ENCODE results near the gene MMD.
"Not testable (repeated sequence)": the region's sequence is repeated elsewhere in the genome, so short reads cannot be mapped to it uniquely, and the experiment has no call there.

MMD gene

DNA sequence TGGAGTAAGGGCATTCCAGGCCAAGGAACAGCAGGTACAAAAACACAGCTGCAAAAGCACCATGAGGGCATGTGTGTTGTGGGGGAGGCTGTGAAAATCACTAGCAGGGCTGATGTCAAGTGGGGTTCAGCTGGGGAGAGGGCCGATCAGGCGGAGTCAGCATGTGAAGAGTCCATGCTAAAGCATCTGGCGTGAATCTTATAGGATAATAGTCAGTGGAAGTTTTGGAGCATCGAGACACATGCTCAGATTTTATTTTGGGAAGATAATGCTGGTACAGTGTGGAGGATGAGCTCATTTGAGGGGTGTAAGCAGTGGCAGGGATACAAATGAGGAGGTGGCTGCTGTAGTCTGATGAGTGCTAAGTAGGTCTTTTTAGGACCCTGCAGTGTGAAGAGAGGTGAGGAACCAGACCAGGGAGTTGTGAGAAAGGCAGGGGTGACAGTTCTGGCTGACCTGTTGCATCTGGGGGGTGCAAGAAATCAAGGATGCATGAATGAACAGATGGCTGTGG is 30.3 kb downstream of the MMD start:
- no peak for DNase-seq

DNA sequence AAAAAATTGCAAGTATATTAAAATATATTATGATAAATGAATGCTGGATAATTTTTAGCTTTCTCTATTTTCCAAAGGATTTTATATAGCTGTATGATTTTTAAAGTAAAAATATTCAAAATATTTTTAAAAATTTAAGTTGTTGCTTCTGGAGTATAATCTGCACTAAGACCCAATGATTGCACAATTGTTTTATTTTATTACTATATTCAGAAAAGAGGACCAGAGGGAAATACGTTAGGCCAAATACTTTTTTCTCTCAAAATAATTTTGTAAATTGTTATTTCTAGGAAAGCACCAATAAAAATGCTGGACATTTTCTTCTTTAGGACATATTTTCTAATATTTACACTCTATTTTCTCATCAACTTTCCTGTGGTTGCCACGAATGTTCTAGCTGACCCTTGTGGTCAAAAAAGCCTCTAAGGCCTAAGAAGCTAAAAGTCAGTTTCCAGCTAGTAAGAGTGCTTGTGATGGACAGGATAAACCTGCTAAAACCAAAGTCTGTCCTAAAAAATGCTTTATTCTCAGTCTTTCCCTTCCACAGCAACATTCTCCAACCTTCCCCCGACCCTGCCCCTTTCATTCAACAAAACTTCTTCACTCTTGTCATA is 31.2 kb downstream of the MMD start:
- DNase-seq: no peak

DNA sequence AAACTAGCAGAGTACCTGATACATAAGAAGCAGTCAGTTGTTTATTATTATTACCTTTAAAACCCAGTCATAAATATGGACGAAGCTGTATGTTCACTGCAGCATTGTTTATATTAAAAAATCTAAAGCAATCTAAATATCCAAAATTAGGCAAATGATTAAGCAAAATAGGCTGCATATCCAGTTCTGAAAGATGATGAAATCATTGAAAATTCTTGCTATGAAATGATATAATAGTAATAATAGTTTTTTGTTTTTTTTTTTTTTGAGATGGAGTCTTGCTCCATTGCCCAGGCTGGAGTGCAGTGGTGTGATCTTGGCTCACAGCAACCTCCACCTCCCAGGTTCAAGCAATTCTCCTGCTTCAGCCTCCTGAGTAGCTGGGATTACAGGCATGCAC is 31.9 kb downstream of the MMD start:
- not testable (repeated sequence) for DNase-seq

DNA sequence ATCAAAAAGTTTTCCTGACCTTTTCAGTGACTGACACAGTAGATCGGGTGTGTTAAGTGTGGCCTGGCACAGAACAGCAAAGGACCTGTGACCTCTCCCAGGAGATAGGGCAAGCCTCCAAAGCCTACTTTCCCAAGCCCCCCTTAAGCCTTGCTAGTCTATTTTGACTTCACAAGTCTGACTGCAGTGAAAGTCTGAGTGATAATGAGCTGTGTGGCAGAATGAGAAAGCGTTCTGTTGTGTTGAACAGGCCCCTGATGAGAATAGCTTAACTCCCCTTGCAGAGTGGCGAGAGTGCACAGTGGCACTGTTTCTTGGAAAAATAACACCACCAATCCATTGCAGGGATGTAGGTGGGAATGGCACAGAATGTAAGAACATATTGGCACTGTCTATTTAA is 32.8 kb downstream of the MMD start:
- no peak for DNase-seq

DNA sequence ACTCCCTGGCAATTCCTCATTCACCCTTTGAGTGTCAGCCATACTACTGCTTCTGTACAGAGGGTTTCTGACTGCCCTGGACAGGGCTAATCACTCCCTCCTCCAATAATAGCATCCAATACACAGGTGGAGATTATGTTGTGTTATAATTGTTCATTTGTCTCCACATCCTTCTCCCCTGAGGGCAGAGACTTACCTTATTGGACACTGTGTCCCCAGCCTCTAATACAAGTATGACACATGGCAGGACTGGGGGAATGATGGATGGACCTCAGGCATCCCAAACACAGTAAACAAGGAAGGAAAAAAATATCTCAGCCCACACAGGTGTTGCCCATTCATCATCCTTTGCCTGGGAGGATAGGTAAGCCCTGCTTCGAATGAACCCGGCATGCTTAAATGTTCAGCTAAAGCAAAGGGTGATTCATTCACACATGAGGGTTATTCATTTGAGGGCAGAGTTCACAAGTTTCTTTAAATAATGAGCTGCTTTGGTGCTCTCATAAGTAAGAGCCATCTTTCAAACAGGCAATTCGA is 34.8 kb downstream of the MMD start:
- no peak for DNase-seq

DNA sequence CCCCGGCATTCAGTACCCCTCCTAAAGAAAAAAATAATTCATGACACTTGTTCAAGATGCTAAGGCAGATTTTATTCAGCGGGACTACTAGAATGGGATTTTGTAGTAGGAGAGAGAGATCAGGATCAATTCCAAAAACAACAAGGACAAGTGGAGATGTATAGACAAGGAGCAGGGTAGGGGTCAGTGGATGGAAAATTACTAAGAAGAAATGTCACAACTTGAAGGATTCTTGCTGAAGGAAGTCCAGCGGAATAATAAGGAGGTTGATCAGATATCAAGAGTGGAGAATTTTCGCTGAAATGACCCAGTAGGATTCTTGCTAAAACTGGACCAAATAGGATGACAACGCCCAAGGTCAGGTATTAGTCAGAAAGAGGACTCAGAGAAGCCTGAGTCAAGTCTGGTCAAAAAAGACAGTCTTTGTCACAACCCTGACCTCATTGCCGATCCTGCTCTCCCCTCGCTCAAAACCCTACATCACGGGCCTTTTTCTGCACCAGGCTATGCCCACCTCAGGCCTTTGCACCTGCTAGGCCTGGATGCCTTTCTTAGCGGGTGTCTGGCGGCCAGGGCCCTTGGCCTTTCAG is 36.9 kb downstream of the MMD start:
- no peak for DNase-seq

DNA sequence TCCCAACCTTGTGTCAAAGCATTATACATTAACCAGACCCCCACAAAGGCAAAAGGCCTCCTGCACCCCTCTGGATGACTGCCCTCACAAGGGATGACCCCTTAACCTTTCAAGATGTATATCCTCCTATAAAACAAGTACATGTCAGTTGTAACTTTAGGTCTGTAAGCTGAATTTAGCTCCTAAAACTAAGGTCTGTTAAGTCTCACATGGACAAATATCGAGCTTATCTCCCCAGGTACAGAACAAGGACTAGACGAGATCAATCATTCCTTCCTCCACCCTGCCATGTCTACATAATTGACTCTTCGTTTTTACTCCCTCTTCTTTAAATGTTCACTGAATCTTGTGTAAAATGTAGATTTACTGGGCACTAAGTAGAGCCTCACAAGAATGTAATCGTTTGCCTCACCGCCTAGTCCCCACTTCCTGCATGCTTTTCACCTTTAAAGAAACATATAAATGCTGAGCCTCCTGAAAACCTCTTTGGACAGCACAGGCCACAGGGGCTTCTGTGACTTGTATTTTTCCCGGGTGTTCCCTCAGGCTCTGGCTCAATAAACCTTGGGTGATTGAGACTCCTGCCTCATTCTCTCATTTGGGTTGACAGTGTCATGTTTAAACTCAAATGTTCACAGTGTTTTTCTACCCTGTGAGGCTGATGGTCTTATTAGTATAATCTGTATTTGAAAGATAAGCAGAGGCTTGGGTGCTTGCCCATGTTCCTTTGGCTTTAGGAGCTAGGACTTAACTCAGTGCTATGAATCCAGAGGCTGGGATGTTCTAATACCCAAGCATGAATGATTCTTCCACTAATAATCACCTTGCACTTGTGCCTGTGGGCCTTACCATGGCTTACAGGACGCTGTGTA is 37.6 kb downstream of the MMD start:
- no peak for DNase-seq

DNA sequence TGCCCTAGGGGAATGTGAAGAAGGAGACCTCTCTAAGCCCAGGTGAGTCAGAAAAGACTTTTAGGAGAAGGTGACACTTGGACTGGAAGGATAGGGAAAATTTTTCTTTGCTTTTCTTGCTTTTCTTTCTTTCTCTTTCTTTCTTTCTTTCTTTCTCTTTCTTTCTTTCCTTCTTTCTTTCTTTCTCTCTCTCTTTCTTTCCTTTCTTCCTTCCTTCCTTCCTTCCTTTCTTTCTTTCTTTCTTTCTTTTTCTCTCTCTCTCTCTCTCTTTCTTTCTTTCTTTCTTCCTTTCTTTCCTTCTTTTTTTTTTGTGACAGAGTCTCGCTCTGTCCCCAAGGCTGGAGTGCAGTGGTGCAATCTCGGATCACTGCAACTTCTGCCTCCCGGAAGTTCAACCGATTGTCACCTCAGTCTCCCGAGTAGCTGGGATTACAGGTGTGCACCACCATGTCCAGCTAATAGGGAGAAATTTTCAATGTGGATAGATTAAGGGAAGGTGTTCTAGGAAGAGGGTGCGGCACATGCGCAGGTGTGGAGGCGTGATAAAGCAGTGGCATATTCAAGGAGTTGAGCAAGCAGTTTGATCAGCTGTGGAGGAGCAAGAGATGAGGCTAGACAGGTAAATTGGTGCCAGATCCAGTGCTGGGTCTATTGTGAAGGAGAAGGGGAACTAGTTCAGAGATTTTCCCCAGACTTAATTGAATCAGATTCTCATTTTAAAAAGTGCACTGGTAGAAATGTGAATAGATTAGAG is 40.4 kb downstream of the MMD start:
- no peak for DNase-seq

DNA sequence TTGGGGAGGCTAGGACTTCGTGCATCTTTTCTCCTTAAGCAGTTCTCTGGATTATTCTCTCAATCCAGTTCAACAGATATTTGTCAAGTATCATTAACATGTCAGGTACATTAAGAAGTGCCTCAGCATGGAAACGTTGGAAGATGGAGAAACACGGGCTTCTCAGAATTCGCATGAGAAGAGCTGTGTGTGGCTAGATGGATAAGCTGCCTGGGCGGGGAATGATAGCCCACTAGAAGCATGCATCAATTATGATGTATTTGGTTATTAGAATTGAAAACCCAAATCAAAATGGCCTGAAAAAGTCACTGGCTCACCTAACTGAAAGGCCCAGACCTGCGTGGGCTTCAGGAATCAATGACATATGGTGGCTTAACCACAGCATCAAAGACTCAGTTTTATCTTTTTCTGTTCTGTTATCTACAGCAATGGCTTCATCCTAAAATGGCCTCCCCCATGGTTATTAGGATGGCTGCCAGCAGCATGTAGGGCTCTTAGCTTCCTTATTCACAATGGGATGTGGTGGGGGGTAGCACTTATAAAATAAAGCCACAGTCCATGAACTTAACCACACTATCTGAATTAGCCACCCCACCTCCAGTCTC is 43.9 kb downstream of the MMD start:
- no peak for DNase-seq

DNA sequence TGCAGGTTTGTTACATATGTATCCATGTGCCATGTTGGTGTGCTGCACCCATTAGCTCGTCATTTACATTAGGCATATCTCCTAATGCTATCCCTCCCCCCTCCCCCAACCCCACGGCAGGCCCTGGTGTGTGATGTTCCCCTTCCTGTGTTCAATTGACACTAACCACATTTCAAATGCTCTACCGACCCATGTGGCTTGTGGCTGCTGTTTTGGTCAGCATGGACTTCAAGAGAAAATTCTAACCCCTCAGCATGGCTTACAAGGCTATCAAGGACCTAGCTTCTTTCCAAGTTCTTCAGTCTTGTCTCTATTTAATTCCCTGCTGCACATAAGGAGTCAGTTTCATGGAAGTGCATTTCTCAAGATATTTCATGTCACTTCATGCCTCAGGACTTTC is 52.9 kb downstream of the MMD start:
- DNase-seq: no peak

DNA sequence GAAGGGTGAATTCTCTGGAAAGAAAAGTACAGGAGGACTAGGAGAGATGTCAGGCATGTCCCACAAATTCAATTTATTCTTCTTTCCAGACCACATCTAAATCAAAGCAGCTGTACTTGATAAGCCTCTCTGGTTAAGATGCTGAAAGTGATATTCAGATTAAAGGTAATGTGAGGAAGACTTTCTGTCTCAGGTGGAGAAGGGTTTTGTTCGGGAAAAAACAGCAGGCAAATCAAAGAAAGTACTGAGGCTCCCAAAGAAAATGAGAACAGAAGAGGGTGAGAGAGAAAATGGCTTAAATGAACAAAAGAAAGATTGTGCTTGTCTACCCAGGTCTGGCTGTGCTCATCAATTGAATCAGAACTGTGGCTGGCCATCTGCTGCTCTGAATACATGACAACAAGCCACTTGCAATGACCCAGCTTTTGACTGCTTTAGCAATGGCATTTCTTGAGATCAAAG is 55.6 kb downstream of the MMD start:
- no peak for DNase-seq

DNA sequence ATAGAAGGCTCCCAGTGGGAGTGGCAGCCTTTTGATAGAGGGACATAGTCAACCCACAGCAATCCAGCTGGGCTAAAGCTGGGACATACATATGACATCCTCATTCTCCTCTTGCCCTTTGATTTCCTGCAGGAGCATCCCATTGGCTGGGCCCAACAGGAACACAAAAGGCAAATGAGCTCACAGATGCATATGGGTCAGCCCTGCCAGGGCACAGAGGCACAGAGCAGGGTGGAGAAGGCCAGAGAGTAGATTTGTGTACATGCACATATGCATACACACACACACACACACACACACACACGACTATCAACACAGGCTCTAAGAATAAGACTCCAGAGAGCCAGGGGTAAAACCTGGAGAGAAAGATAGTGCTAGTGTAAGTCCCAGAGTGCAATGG is 58.6 kb downstream of the MMD start:
- no peak for DNase-seq

DNA sequence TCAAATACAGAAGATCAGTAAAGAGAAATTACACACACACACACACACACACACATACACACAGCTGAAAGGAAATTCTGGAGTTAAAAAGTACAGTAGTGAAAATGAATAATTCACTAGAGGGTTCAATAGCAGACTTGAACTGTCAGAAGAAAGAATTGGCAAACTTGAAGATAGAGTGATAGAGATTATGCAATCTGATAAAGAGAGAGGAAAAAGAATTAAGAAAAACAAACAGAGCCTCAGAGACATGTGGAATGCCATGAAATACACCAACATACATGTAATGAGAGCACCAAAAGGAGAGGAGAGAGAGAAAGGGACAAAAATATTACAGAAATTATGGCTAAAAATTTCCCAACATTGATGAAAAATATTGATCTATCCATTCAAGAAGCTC is 60.7 kb downstream of the MMD start:
- DNase-seq: no peak

DNA sequence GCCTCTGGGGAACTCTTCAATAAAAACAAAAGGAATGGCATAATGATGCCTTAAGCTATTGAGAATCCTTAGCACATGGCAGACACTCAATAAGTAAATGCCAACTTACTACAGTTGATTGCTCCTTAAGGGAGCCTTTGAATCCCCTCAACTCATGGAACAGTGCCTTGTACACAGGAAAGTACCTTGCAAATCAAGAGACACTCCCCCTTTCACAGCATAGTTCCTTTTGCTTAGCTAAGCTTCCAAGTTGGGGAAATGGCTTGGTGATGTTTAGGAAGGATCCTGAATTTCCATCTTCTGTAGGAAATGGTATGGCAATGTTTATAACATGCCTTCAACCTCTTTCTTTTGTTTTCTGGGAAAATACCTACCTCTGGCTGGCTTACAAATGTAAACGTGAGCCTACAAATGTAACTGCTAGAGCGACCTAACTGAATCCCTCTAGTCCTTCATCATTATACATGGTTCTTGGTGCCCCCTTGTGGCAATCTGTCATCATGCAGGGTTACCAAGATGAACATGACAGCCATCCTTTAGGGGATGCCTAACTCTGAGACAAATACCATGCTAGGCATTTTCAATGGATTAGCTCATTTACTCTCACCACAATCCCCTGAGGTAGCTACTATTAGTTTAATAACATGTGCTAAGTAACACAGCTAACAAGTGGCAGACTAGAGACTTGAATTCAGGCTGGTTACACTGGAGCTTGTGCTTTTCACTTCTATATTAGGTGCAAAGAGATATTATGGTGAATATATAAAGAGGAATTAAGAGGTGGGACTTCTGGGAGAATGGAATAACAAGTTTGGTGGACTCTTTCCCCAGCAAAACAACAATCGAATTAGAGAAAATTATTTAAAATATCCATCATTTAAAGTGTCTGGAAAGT is 65.0 kb downstream of the MMD start:
- peak; percentile 52 for DNase-seq

DNA sequence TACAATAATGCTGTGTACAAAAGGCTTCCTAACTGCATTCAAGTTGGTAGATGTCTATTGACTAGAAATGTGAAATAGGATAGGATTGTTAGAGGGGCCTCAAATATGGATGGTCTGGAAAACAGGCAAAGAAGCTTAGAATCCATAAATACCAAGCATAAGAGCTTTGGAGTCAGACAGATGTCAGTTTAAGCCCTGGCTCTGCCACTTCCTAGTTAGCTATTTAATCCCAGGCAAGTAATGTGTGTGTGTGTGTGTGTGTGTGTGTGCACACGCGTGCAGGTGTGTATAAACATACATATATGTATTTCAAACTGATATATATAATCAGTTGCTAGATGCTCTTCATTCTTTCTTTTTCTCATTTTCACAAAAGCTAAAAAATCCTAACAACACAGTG is 66.7 kb downstream of the MMD start:
- no peak for DNase-seq

DNA sequence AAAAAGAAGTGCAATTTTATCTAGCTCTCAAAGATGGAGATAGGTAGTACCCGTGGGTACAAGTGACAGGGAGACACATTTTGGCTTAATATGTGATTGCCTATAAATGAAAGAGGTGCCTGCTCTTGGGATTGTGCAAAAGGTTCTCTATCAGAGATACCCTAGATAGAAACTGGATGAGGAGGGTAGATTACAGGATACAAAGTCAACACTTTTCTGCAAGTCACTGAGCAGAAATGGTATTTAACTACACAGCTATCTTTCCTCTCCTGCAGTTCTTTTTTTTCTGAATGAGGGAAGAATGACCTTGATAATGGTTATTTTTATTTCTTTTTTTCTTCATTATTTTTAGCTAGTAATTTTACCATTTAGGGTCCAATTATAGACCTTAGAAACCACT is 67.6 kb downstream of the MMD start:
- DNase-seq: no peak

DNA sequence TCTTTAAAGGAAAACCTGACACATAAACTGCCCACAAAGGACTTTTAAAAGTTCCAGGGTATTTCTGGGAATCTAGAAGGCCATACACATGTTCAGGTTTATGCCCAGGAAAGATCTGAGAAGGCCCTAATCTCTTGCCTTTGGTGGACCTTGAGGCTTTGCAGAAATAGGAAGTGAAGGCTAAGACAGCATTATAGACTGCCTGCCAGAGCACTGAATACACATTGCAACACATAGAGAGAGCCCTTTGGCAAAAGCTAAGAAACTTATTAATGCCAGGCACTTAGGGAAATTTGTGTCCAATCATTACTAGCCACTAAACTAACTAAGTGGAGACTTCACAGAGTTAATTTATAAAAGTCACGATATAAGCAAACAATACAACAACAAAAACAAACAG is 70.4 kb downstream of the MMD start:
- DNase-seq: no peak

DNA sequence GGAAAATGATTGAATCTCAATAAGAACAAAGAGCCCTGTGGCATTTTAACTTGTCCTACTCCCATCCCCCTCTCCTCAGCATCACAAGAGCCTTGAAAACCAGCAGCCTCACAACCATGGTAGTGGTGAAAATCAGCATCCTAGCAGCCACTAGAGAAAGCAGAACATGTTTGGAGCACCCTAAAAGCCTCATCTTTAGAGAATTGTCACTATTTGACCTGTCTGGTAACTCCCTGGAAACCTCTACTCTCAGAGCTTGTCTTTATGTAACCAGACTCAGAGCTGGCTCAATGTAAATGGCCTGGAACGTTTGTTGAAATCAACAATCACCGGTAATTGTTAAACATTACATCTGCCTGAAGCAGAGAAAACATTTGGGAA is 70.8 kb downstream of the MMD start:
- no peak for DNase-seq

DNA sequence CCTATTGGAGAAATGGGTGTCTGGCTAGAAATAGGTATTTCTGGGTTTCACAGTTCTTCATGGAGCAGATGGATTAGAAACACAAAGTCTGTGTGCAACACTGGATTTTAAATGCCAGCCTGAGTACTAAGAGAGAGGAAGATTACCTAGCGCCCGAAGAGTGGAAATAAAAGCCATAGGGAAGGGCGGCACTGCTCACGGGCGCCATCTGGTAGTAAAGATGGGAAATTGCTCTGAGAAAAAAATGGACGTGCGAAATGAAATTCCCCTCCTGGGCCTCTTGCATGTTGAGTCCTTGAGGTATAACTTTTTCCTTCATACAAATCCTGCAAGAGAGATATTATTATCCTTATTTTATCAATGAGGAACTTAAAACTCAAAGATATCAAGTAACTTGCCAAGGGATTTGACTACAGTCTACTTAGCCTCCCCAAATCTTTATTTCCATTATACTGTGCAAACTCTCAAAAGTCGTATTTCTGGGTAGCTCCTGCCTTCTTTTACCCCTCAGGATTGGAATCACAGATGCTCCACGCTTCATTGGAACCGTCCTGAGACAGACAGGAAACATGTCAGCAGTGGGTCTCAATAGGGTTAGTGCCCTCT is 72.8 kb downstream of the MMD start:
- peak; percentile 28 for DNase-seq

DNA sequence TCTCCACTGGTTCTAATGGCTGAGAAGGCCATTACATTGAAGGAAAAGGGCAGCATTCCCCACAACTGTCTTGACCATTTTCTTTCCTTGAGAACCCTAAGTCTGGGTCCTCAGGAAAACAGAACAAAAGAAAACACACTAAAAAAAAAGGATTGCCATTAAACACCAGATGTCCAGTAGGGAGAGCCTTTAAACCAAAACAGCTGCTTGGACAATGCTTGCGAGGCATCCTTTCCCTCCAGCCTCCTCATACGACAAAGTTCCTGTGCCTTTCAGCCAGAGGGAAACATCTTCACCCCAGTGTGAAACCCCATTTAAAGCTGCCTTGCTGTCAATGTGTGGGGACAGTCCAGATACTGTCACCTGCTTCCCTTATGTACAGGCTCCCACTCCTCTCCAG is 74.3 kb downstream of the MMD start:
- DNase-seq: no peak

DNA sequence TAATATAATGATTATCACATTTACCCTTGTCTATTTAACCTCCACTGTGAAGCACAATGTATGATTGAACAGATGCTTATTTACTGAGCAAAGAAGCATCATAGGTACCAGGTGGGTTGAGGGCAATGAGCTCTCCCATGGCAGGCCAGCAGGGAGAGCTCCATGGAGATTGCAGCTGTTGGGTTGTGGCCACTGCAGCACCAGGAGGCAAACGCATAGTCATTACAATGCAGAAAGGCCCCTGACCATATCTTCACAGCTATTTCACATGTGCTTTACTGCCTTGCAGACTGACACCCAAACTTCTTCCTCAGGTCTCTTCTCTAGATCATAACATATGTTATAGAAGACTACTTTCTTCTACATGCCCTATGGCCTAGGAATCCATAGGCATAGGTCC is 75.0 kb downstream of the MMD start:
- no peak for DNase-seq
